HepG2 (cell line): ENCODE measurements around the gene ZBTB7C. TPM values are rescaled to one million over a fixed set of nuclear protein-coding genes. Genes with fewer than 3 reads are reported as not detected.

ENCODE experiments used
- CTCF ChIP-seq: sonication (generic); formaldehyde crosslinking; IDR thresholded peaks from 2 replicates; pipeline ENCODE4 v1.5.0; 2020; ENCODE audit warnings: mild to moderate bottlenecking, missing genetic modification reagents, moderate library complexity
- FLYWCH1 ChIP-seq: sonication (generic); formaldehyde crosslinking; IDR thresholded peaks from 2 replicates; pipeline ENCODE4 v1.8.1; 2023; ENCODE audit warnings: mild to moderate bottlenecking, missing genetic modification reagents
- HINFP ChIP-seq: sonication (generic); formaldehyde crosslinking; IDR thresholded peaks from 2 replicates; pipeline ENCODE4 v1.4.0; 2020; ENCODE audit warnings: low read depth, mild to moderate bottlenecking, missing genetic modification reagents
- MIER3 ChIP-seq: IDR thresholded peaks from 2 replicates; pipeline ENCODE4 v1.6.1; 2016; ENCODE audit warnings: missing compliant biosample characterization, borderline replicate concordance
- MTF2 ChIP-seq: sonication (generic); formaldehyde crosslinking; IDR thresholded peaks from 2 replicates; pipeline ENCODE4 v1.5.0; 2020; ENCODE audit warnings: missing genetic modification reagents, borderline replicate concordance
- NFIC ChIP-seq: IDR thresholded peaks from 2 replicates; pipeline ENCODE4 v1.6.1; 2012; ENCODE audit warnings: mild to moderate bottlenecking, low read length, inconsistent platforms
- PHF21A ChIP-seq: sonication (generic); formaldehyde crosslinking; IDR thresholded peaks from 2 replicates; pipeline ENCODE4 v1.5.0; 2020; ENCODE audit warnings: mild to moderate bottlenecking, missing genetic modification reagents
- YY1 ChIP-seq: IDR thresholded peaks from 2 replicates; pipeline ENCODE4 v1.6.1; 2011; ENCODE audit warnings: low read length, low read depth, moderate library complexity, mild to moderate bottlenecking; ENCODE audit not compliant: insufficient read depth, insufficient replicate concordance
- ZNF451 ChIP-seq: sonication (generic); formaldehyde crosslinking; IDR thresholded peaks from 2 replicates; pipeline ENCODE4 v1.5.0; 2020; ENCODE audit warnings: mild to moderate bottlenecking, missing genetic modification reagents
- ZNF468 ChIP-seq: sonication (generic); formaldehyde crosslinking; IDR thresholded peaks from 2 replicates; pipeline ENCODE4 v1.8.0; 2022; ENCODE audit warnings: mild to moderate bottlenecking, moderate library complexity, missing genetic modification reagents
- ZNF598 ChIP-seq: sonication (generic); formaldehyde crosslinking; IDR thresholded peaks from 2 replicates; pipeline ENCODE4 v1.5.1; 2020; ENCODE audit warnings: mild to moderate bottlenecking, missing genetic modification reagents, borderline replicate concordance
- ZNF792 ChIP-seq: IDR thresholded peaks from 2 replicates; pipeline ENCODE4 v1.6.1; 2016
- polyA plus RNA-seq, 8 experiments: library from polyadenylated mRNA; depleted of rRNA in 3 of 8; stranded (reverse) in 7 of 8; unstranded in 1 of 8; fragments of >200 nt; fragmentation: Illumina TruSeq in 4 of 8; extraction: Trizol in 4 of 8; gene quantifications; 2 replicates each; pipeline versions ENCODE4 v1.2.1 to v1.2.3, GENCODE V29; 2011 to 2016; ENCODE audit warnings: low read depth in 4 of 8, missing spikeins in 1 of 8, mixed read lengths in 1 of 8; ENCODE audit not compliant: insufficient read depth in 1 of 8
- total RNA-seq, 5 experiments: library from RNA; depleted of rRNA; stranded (reverse); fragments of >200 nt; fragmentation: Illumina TruSeq; extraction: Trizol; gene quantifications; 2 replicates each; pipeline ENCODE4 v1.2.3, GENCODE V29; 2016; ENCODE audit warnings: low read depth in 1 of 5
- TF ChIP-seq, protein P1 (sequence below): sonication (generic); formaldehyde crosslinking; IDR thresholded peaks from 2 replicates; pipeline ENCODE4 v1.4.0; 2020; ENCODE audit warnings: mild to moderate bottlenecking, missing genetic modification reagents
- TF ChIP-seq, protein P2 (sequence below): sonication (generic); formaldehyde crosslinking; IDR thresholded peaks from 2 replicates; pipeline ENCODE4 v1.4.0; 2020; ENCODE audit warnings: missing genetic modification reagents
- TF ChIP-seq, protein P3 (sequence below): IDR thresholded peaks from 2 replicates; pipeline ENCODE4 v1.4.0; 2020; ENCODE audit warnings: mild to moderate bottlenecking, missing genetic modification reagents

Gene ZBTB7C
- total and polyA plus RNA-seq, 2 of the 13 experiments (the other 11 are each of a cell fraction or from before 2014, with no cell fraction given): 0.01 to 0.04 TPM

- TF ChIP-seq, protein P1, sequence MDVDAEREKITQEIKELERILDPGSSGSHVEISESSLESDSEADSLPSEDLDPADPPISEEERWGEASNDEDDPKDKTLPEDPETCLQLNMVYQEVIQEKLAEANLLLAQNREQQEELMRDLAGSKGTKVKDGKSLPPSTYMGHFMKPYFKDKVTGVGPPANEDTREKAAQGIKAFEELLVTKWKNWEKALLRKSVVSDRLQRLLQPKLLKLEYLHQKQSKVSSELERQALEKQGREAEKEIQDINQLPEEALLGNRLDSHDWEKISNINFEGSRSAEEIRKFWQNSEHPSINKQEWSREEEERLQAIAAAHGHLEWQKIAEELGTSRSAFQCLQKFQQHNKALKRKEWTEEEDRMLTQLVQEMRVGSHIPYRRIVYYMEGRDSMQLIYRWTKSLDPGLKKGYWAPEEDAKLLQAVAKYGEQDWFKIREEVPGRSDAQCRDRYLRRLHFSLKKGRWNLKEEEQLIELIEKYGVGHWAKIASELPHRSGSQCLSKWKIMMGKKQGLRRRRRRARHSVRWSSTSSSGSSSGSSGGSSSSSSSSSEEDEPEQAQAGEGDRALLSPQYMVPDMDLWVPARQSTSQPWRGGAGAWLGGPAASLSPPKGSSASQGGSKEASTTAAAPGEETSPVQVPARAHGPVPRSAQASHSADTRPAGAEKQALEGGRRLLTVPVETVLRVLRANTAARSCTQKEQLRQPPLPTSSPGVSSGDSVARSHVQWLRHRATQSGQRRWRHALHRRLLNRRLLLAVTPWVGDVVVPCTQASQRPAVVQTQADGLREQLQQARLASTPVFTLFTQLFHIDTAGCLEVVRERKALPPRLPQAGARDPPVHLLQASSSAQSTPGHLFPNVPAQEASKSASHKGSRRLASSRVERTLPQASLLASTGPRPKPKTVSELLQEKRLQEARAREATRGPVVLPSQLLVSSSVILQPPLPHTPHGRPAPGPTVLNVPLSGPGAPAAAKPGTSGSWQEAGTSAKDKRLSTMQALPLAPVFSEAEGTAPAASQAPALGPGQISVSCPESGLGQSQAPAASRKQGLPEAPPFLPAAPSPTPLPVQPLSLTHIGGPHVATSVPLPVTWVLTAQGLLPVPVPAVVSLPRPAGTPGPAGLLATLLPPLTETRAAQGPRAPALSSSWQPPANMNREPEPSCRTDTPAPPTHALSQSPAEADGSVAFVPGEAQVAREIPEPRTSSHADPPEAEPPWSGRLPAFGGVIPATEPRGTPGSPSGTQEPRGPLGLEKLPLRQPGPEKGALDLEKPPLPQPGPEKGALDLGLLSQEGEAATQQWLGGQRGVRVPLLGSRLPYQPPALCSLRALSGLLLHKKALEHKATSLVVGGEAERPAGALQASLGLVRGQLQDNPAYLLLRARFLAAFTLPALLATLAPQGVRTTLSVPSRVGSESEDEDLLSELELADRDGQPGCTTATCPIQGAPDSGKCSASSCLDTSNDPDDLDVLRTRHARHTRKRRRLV (CRISPR knock-in tag): no peak
- TF ChIP-seq ZNF451: no peak
- TF ChIP-seq ZNF598: no peak
- TF ChIP-seq, protein P2, sequence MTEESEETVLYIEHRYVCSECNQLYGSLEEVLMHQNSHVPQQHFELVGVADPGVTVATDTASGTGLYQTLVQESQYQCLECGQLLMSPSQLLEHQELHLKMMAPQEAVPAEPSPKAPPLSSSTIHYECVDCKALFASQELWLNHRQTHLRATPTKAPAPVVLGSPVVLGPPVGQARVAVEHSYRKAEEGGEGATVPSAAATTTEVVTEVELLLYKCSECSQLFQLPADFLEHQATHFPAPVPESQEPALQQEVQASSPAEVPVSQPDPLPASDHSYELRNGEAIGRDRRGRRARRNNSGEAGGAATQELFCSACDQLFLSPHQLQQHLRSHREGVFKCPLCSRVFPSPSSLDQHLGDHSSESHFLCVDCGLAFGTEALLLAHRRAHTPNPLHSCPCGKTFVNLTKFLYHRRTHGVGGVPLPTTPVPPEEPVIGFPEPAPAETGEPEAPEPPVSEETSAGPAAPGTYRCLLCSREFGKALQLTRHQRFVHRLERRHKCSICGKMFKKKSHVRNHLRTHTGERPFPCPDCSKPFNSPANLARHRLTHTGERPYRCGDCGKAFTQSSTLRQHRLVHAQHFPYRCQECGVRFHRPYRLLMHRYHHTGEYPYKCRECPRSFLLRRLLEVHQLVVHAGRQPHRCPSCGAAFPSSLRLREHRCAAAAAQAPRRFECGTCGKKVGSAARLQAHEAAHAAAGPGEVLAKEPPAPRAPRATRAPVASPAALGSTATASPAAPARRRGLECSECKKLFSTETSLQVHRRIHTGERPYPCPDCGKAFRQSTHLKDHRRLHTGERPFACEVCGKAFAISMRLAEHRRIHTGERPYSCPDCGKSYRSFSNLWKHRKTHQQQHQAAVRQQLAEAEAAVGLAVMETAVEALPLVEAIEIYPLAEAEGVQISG (CRISPR knock-in tag): peak; percentile 80
- peak; percentile 97 for TF ChIP-seq CTCF (CRISPR knock-in tag)
- TF ChIP-seq MTF2: no peak
- no peak for TF ChIP-seq ZNF792 (CRISPR knock-in tag)
- no peak for TF ChIP-seq ZNF468 (CRISPR knock-in tag)
- TF ChIP-seq YY1: peak; percentile 49
- TF ChIP-seq PHF21A (CRISPR knock-in tag): no peak
- no peak for TF ChIP-seq MIER3 (CRISPR knock-in tag)
- TF ChIP-seq NFIC: no peak
- no peak; the same call in 1 of the 2 replicates for TF ChIP-seq HINFP (CRISPR knock-in tag)
- no peak for TF ChIP-seq FLYWCH1 (CRISPR knock-in tag)
- TF ChIP-seq, protein P3, sequence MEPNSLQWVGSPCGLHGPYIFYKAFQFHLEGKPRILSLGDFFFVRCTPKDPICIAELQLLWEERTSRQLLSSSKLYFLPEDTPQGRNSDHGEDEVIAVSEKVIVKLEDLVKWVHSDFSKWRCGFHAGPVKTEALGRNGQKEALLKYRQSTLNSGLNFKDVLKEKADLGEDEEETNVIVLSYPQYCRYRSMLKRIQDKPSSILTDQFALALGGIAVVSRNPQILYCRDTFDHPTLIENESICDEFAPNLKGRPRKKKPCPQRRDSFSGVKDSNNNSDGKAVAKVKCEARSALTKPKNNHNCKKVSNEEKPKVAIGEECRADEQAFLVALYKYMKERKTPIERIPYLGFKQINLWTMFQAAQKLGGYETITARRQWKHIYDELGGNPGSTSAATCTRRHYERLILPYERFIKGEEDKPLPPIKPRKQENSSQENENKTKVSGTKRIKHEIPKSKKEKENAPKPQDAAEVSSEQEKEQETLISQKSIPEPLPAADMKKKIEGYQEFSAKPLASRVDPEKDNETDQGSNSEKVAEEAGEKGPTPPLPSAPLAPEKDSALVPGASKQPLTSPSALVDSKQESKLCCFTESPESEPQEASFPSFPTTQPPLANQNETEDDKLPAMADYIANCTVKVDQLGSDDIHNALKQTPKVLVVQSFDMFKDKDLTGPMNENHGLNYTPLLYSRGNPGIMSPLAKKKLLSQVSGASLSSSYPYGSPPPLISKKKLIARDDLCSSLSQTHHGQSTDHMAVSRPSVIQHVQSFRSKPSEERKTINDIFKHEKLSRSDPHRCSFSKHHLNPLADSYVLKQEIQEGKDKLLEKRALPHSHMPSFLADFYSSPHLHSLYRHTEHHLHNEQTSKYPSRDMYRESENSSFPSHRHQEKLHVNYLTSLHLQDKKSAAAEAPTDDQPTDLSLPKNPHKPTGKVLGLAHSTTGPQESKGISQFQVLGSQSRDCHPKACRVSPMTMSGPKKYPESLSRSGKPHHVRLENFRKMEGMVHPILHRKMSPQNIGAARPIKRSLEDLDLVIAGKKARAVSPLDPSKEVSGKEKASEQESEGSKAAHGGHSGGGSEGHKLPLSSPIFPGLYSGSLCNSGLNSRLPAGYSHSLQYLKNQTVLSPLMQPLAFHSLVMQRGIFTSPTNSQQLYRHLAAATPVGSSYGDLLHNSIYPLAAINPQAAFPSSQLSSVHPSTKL (CRISPR knock-in tag): peak; percentile 19; the same call in 1 of the 2 replicates
These were observed 36.4 kb upstream of the ZBTB7C start (continued) for GRCh38 chr18:48445540-48445939.
